Measurements from ENCODE around the gene FOXE1. TPM values are rescaled to one million over a fixed set of nuclear protein-coding genes. Genes with fewer than 3 reads are reported as not detected.

Gene FOXE1
- total RNA-seq, 1 experiment from 2014 or later, result 0.82 TPM

GRCh38 chr9:97812247-97812543 is 40.8 kb upstream of the FOXE1 start:
- Histone ChIP-seq H3K36me3 (ENCODE audit: control insufficient read depth, insufficient read depth, low read length) (no peaks in the 10 kb centered on the region), H3K27ac (ENCODE audit: low read length) (no peak overlapping the region), H3K4me3 (ENCODE audit: low read depth in 2 of 2, low read length in 2 of 2) (no peak overlapping the region), H3K27me3 (ENCODE audit: control insufficient read depth, insufficient read depth, low read length) (no peaks in the 10 kb centered on the region), H3K4me1 (ENCODE audit: control insufficient read depth, insufficient read depth, low read length) (no peaks in the 10 kb centered on the region), H3K9me3 (ENCODE audit: control insufficient read depth, insufficient read depth, low read depth, low read length) (no peaks in the 10 kb centered on the region)
- in situ Hi-C loops (cut with HindIII; ENCODE audit: low pct_unique_long_range_greater_than_20kb, low sequenced_read_pairs) (no loop called here), intact Hi-C loops (cut with micrococcal nuclease; ENCODE audit: unreplicated experiment) (no loop called here)
- ChIA-PET CTCF (no interaction called here), POLR2A (no interaction called here)
- no TSS peak for BruUV-seq (replicated peaks)
- TF ChIP-seq POLR2AphosphoS5 (IDR thresholded peaks at IDR 0.05; ENCODE audit: low read depth, low read length) (no peak), CTCF (IDR thresholded peaks at IDR 0.05) (no peak), SIN3A (IDR thresholded peaks at IDR 0.05; ENCODE audit: borderline replicate concordance, insufficient read depth, low read depth, low read length) (no peak), TCF7L2 (IDR thresholded peaks at IDR 0.05; ENCODE audit: low read depth, low read length) (no peak), REST (IDR thresholded peaks at IDR 0.05; ENCODE audit: insufficient read depth in 1 of 2, low read depth in 2 of 2, low read length in 1 of 2) (no peak)
- DNase-seq (ENCODE audit: low read depth, low spot score) (no peak), ATAC-seq (no peak)

- Histone ChIP-seq H3K27me3 (ENCODE audit: control insufficient read depth, insufficient read depth, low read length) (no peaks in the 10 kb centered on the region), H3K27ac (ENCODE audit: low read length) (no peak overlapping the region), H3K9me3 (ENCODE audit: control insufficient read depth, insufficient read depth, low read depth, low read length) (no peaks in the 10 kb centered on the region), H3K4me1 (ENCODE audit: control insufficient read depth, insufficient read depth, low read length) (no peaks in the 10 kb centered on the region), H3K4me3 (ENCODE audit: low read depth in 2 of 2, low read length in 2 of 2) (no peak overlapping the region), H3K36me3 (ENCODE audit: control insufficient read depth, insufficient read depth, low read length) (no peaks in the 10 kb centered on the region)
- in situ Hi-C loops (cut with HindIII; ENCODE audit: low pct_unique_long_range_greater_than_20kb, low sequenced_read_pairs), result no loop called here
- BruUV-seq (replicated peaks), result no TSS peak
- no peak for DNase-seq (ENCODE audit: low read depth, low spot score)
- TF ChIP-seq SIN3A (IDR thresholded peaks at IDR 0.05; ENCODE audit: borderline replicate concordance, insufficient read depth, low read depth, low read length) (no peak), TCF7L2 (IDR thresholded peaks at IDR 0.05; ENCODE audit: low read depth, low read length) (no peak), CTCF (IDR thresholded peaks at IDR 0.05) (no peak), REST (IDR thresholded peaks at IDR 0.05; ENCODE audit: insufficient read depth in 1 of 2, low read depth in 2 of 2, low read length in 1 of 2) (no peak), POLR2AphosphoS5 (IDR thresholded peaks at IDR 0.05; ENCODE audit: low read depth, low read length) (no peak)
- no peak for ATAC-seq
- ChIA-PET POLR2A (no interaction called here), CTCF (no interaction called here)
- intact Hi-C loops (cut with micrococcal nuclease; ENCODE audit: unreplicated experiment), result no loop called here
Measured at GRCh38 chr9:97813072-97813471, 40.0 kb upstream of the FOXE1 start.
